ENCODE data around the gene GPR84.

DNA sequence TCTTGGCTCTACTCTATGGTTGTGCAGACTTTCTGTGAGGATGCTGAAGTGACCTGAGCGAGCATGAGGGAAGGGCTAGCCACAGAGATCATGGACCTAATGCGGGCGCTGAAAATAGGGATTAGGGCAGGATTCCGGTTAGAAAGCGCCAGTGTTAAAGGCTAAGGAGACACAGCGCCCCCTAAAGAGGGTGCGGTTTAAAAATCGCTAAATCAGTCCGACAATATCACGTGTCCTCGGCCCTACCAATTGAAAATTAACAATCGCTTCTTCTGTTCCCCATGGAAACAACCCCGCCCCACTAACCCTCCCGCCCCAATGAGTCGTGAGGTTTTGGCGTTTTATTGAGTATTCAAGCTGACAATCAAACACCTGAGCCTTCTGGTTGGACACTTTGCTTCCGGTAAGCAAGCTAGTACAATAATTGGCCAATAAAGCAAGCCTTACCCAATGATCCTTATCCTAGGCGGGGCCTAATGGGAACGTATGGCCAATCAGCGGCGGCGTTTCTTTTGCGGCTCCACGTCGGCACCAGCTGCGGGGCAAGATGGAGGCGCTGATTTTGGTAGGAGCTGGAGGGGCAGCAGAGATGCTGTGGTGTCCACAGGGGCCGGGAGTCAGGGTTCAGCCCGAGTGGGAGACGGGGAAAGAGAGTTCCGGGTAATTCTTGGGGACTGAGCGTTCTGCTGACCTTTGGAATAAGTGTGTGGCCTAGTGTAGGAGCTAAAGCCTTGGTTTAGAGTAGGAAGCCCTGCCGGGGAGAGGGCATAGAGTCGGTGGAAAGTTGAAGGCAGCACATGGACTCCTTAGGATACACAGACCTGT lies 39.5 kb downstream of the GPR84 start, which contains the start of gene COPZ1:
- no peak; the same call in 1 of the 2 replicates for TF ChIP-seq ZBTB38 (CRISPR knock-in tag; IDR thresholded peaks at IDR 0.05)
- peak; percentile 46; the same call in 1 of the 2 replicates for TF ChIP-seq EED (CRISPR knock-in tag; IDR thresholded peaks at IDR 0.05)
- TF ChIP-seq, protein P1, sequence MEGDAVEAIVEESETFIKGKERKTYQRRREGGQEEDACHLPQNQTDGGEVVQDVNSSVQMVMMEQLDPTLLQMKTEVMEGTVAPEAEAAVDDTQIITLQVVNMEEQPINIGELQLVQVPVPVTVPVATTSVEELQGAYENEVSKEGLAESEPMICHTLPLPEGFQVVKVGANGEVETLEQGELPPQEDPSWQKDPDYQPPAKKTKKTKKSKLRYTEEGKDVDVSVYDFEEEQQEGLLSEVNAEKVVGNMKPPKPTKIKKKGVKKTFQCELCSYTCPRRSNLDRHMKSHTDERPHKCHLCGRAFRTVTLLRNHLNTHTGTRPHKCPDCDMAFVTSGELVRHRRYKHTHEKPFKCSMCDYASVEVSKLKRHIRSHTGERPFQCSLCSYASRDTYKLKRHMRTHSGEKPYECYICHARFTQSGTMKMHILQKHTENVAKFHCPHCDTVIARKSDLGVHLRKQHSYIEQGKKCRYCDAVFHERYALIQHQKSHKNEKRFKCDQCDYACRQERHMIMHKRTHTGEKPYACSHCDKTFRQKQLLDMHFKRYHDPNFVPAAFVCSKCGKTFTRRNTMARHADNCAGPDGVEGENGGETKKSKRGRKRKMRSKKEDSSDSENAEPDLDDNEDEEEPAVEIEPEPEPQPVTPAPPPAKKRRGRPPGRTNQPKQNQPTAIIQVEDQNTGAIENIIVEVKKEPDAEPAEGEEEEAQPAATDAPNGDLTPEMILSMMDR (CRISPR knock-in tag; IDR thresholded peaks at IDR 0.05), result peak; percentile 90
